ENCODE measurements around the gene OR6J1.
"Not testable (repeated sequence)": the region's sequence is repeated elsewhere in the genome, so short reads cannot be mapped to it uniquely, and the experiment has no call there.

Gene OR6J1

GRCh38 chr14:22601456-22601855 is 42.7 kb downstream of the OR6J1 start:
- no peak for DNase-seq

GRCh38 chr14:22600027-22600426 is 44.1 kb downstream of the OR6J1 start:
- DNase-seq, result no peak

- no peak for DNase-seq
Measured at GRCh38 chr14:22599349-22599748, 44.8 kb downstream of the OR6J1 start.

GRCh38 chr14:22598896-22599244 is 45.3 kb downstream of the OR6J1 start:
- DNase-seq, result peak; percentile 63

GRCh38 chr14:22598099-22598895 is 45.9 kb downstream of the OR6J1 start, which contains the start of gene ABHD4:
Gene ABHD4 (plus strand): TSS chr14:22598300. CDS start chr14:22598307, 7 bp downstream.
- peak; percentile 69 for DNase-seq

- no peak for DNase-seq
Measured at GRCh38 chr14:22597771-22598098, 46.4 kb downstream of the OR6J1 start.

- DNase-seq, result no peak
Measured at GRCh38 chr14:22597265-22597664, 46.9 kb downstream of the OR6J1 start.

GRCh38 chr14:22596354-22596879 is 47.7 kb downstream of the OR6J1 start:
- DNase-seq, result no peak

- DNase-seq, result no peak
Measured at GRCh38 chr14:22594156-22594716, 49.9 kb downstream of the OR6J1 start.

GRCh38 chr14:22593601-22594000 is 50.6 kb downstream of the OR6J1 start:
- no peak for DNase-seq

GRCh38 chr14:22593189-22593588 is 51.0 kb downstream of the OR6J1 start:
- DNase-seq, result no peak

- peak; percentile 100 for DNase-seq
Measured at GRCh38 chr14:22589096-22589839, 54.9 kb downstream of the OR6J1 start, which contains the start of gene DAD1. Gene DAD1 (minus strand): TSS chr14:22589224. CDS start chr14:22589157, 67 bp downstream.

GRCh38 chr14:22588526-22589095 is 55.5 kb downstream of the OR6J1 start:
- DNase-seq, result peak; percentile 58

- not testable (repeated sequence) for DNase-seq
Measured at GRCh38 chr14:22587677-22588422, 56.3 kb downstream of the OR6J1 start.

GRCh38 chr14:22587247-22587646 is 56.9 kb downstream of the OR6J1 start:
- DNase-seq, result no peak

- no peak for DNase-seq
Measured at GRCh38 chr14:22583994-22584393, 60.2 kb downstream of the OR6J1 start.

Data from activated CD4-positive, alpha-beta T cell treated with anti-CD3 and anti-CD28 coated beads, Interleukin-2, amount 50 U/mL, for 16 hours (primary cell).